BLaER1 treated with 17β-estradiol and CSF1 and Interleukin-3, amounts not matched to agents 10 nM and 100 nM (cell line): ENCODE measurements around the gene SERGEF.

ENCODE experiments used
- H3K27ac ChIP-seq, 11 experiments: shearing (Covaris generic); formaldehyde crosslinking; 2 replicates each; pipeline ENCODE4 v1.8.1; 2022
- H3K27me3 ChIP-seq, 11 experiments: shearing (Covaris generic); formaldehyde crosslinking; 2 replicates each; pipeline ENCODE4 v1.8.1; 2022
- H3K36me3 ChIP-seq, 11 experiments: shearing (Covaris generic); formaldehyde crosslinking; 2 replicates each; pipeline ENCODE4 v1.8.1; 2022
- H3K4me1 ChIP-seq, 10 experiments: shearing (Covaris generic); formaldehyde crosslinking; 2 replicates each; pipeline ENCODE4 v1.8.1; 2022
- H3K4me2 ChIP-seq, 11 experiments: shearing (Covaris generic); formaldehyde crosslinking; 2 replicates each; pipeline ENCODE4 v1.8.1; 2022
- H3K4me3 ChIP-seq, 10 experiments: shearing (Covaris generic); formaldehyde crosslinking; 2 replicates each; pipeline ENCODE4 v1.8.1; 2022
- H3K9ac ChIP-seq, 11 experiments: shearing (Covaris generic); formaldehyde crosslinking; 2 replicates each; pipeline ENCODE4 v1.8.1; 2022
- H3K9me3 ChIP-seq, 11 experiments: shearing (Covaris generic); formaldehyde crosslinking; replicated peaks in 1 of 11; 2 replicates each; pipeline ENCODE4 v1.8.1; 2022
- H4K20me1 ChIP-seq, 11 experiments: shearing (Covaris generic); formaldehyde crosslinking; 2 replicates each; pipeline ENCODE4 v1.8.1; 2022
- Cebpa-rat ChIP-seq, 11 experiments: shearing (Covaris generic); IDR thresholded peaks; 2 replicates each; pipeline ENCODE4 v1.8.1; 2022

Gene SERGEF

DNA sequence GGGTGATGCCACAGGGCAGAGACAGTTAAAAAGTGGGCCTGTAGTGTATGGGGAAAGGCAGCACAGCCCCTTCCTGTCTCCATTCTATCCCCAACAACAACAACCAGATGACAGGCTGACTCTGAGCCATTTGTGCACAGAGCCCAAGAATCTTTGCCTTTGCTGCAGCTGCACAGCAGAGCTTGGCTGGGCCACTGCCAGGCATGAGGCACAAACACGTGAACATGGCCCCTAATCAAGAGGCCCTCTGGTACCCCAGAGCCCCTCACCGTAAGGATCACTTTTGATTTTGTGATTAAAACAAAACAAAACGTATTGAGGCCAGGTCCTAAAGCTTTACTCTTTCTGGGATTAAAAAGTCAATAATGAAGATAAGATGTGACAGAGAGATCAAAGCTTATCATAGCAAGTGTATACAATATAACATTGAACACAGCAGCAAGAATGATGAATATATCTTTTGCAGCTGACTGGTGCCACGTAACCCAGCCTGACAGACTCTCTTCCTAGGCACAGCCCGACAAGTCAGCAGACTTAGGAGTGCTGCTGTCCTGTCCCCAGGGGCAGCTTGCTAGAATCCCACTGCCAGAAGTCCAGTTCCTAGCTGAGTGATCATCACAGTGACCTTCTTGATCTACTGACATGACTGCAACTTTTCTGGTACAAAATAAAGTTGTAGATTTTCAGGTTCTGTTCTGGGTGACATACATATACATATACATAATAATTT lies 117.8 kb downstream of the SERGEF start:
- no peak overlapping the region for H3K27ac ChIP-seq
- no peaks in the 10 kb centered on the region for H3K4me1 ChIP-seq
- H3K4me2 ChIP-seq, result no peak overlapping the region
- no peak overlapping the region for H3K4me3 ChIP-seq
- no peaks in the 10 kb centered on the region for H3K27me3 ChIP-seq
- peaks cover 0 to 21% (median 14%) of the 10 kb centered on the region in 11 experiments; a peak in 8 of 22 replicates for H3K36me3 ChIP-seq
- no peak overlapping the region for H3K9ac ChIP-seq
- H4K20me1 ChIP-seq, result no peaks in the 10 kb centered on the region
- TF ChIP-seq Cebpa-rat (IDR thresholded peaks at IDR 0.05), result no peak
- H3K9me3 ChIP-seq, result no peaks in the 10 kb centered on the region

DNA sequence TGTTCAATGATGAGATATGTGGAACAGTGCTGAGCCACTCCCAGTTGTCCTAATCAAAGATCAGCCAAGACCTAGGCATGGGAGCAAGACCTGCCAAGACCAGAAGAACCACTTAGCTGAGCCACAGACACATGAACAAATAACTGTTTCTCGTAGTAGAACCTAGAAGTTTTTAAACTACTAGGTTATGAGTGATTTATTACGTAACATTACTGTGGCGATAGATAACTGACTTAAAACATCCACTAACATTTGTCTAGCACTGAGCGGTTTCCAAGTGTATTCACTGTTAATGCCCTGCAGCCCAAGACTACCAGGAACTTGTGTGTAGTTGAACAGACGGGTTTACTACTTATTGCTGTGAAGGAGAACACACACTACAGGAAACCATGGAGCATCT lies 120.4 kb downstream of the SERGEF start:
- Histone ChIP-seq H3K27me3 (no peaks in the 10 kb centered on the region), H3K4me2 (no peak overlapping the region), H3K9ac (no peak overlapping the region), H3K4me3 (no peak overlapping the region), H3K9me3 (no peaks in the 10 kb centered on the region), H4K20me1 (no peaks in the 10 kb centered on the region), H3K36me3 (peaks cover 0 to 21% (median 12%) of the 10 kb centered on the region in 11 experiments; a peak in 8 of 22 replicates), H3K4me1 (no peaks in the 10 kb centered on the region), H3K27ac (no peak overlapping the region)
- peak in 5 of 11 experiments; percentile 27 to 80 (median 55); a peak in 7 of 22 replicates for TF ChIP-seq Cebpa-rat (IDR thresholded peaks at IDR 0.05)

DNA sequence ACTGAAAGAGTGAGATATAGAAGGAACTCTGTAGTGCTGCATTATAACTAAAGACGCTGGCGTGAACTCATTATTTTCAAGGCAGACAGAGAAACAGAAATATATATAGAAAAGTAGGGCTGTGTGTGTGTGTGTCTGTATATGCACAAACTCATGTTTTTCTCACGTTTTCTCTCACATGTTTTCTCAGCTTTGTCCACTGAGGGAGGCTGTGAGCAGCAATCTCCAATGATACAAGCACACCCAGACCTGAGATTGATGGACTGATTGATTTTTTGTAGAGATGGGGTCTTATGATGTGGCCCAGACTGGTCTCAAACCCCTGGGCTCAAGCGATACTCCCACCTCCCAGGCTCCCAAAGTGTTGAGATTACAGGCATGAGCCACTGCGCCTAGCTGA lies 122.5 kb downstream of the SERGEF start:
- H4K20me1 ChIP-seq, result no peaks in the 10 kb centered on the region
- H3K27me3 ChIP-seq, result no peaks in the 10 kb centered on the region
- TF ChIP-seq Cebpa-rat (IDR thresholded peaks at IDR 0.05), result no peak

DNA sequence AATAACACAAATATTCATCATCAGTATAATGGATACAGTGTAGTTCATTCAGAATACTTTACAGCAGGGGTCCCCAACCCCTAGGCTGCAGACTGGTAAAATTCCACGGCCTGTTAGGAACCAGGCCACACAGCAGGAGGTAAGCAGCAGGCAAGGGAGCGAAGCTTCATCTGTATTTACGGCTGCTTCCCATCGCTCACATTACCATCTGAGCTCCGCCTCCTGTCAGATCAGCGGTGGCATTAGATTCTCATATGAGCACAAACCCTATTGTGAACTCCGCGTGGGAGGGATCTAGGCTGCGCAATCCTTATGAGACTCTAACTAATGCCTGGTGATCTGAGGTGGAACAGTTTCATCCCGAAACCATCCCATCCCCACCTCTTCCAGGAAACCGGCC lies 125.1 kb downstream of the SERGEF start:
- no peak overlapping the region for H3K4me3 ChIP-seq
- H3K27ac ChIP-seq, result no peak overlapping the region
- H3K9me3 ChIP-seq, result no peaks in the 10 kb centered on the region
- H3K9ac ChIP-seq, result no peak overlapping the region
- no peak for TF ChIP-seq Cebpa-rat (IDR thresholded peaks at IDR 0.05)
- H3K27me3 ChIP-seq, result no peaks in the 10 kb centered on the region
- no peaks in the 10 kb centered on the region for H3K4me1 ChIP-seq
- no peak overlapping the region for H3K4me2 ChIP-seq
- peaks cover 0 to 8% (median 0%) of the 10 kb centered on the region in 11 experiments; a peak in 1 of 22 replicates for H4K20me1 ChIP-seq
- H3K36me3 ChIP-seq, result peaks cover 0 to 19% (median 8%) of the 10 kb centered on the region in 11 experiments; a peak in 9 of 22 replicates

More for the DNA sequence above, 122.5 kb downstream of the SERGEF start:
- Histone ChIP-seq H3K4me1 (no peaks in the 10 kb centered on the region), H3K4me2 (no peak overlapping the region), H3K36me3 (peaks cover 0 to 23% (median 12%) of the 10 kb centered on the region in 11 experiments; a peak in 9 of 22 replicates), H3K9ac (no peak overlapping the region), H3K27ac (no peak overlapping the region), H3K4me3 (no peak overlapping the region), H3K9me3 (no peaks in the 10 kb centered on the region)

DNA sequence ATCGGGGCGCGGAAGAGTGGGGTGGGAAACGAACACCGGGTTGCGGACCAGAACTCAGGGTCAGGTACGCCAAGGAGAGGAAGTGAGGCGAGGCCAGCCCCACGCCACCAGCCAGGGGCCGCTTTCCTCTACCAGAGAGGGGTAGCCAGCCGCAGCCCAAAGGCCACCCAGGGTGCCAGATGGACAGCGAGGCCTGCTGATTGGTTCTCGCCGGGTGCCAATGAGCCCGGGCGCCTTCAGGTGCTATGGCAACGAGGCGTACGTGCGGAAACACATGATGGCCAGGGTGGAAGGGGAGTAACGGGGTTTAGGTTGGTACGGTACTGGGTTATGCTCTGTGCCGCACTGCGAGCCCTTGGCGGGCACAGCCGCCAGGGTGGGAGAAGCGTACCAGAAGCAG lies 128.9 kb downstream of the SERGEF start:
- no peak overlapping the region for H3K9ac ChIP-seq
- no peaks in the 10 kb centered on the region for H3K27me3 ChIP-seq
- H3K36me3 ChIP-seq, result peaks cover 0 to 11% (median 0%) of the 10 kb centered on the region in 11 experiments; a peak in 4 of 22 replicates
- H3K4me1 ChIP-seq, result peaks cover 0 to 4% (median 0%) of the 10 kb centered on the region in 10 experiments; a peak in 3 of 20 replicates
- no peak for TF ChIP-seq Cebpa-rat (IDR thresholded peaks at IDR 0.05)
- no peak overlapping the region for H3K4me2 ChIP-seq
- no peak overlapping the region for H3K4me3 ChIP-seq
- H4K20me1 ChIP-seq, result peaks cover 0 to 8% (median 0%) of the 10 kb centered on the region in 11 experiments; a peak in 2 of 22 replicates
- H3K27ac ChIP-seq, result no peak overlapping the region
- no peaks in the 10 kb centered on the region for H3K9me3 ChIP-seq

DNA sequence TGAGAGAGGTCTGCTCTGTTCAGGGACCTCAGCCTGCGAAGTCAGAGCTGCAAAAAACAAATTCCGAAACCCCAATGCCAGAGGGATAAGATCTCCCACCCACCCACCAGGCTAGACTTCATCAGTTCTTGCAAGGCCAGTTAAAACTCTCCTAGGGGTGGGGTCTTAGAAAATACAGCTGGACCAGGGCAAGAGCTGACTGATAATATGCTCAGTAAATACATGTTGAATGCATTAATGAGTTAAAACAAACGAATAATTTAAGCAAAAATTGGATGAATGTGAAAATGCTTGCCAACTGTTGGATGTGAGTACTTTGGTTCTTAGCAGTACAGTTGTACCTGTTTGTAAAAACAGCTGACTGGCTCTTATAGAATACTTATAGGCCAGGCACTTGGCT lies 129.8 kb downstream of the SERGEF start:
- Histone ChIP-seq H3K27me3 (no peaks in the 10 kb centered on the region), H3K9ac (no peak overlapping the region), H3K4me1 (peaks cover 0 to 13% (median under 1%) of the 10 kb centered on the region in 10 experiments; a peak in 11 of 20 replicates), H4K20me1 (peaks cover 0 to 8% (median 0%) of the 10 kb centered on the region in 11 experiments; a peak in 2 of 22 replicates), H3K4me2 (no peak overlapping the region), H3K27ac (no peak overlapping the region), H3K4me3 (no peak overlapping the region), H3K9me3 (no peaks in the 10 kb centered on the region), H3K36me3 (peaks cover 0 to 11% (median 0%) of the 10 kb centered on the region in 11 experiments; a peak in 4 of 22 replicates)
- no peak for TF ChIP-seq Cebpa-rat (IDR thresholded peaks at IDR 0.05)

DNA sequence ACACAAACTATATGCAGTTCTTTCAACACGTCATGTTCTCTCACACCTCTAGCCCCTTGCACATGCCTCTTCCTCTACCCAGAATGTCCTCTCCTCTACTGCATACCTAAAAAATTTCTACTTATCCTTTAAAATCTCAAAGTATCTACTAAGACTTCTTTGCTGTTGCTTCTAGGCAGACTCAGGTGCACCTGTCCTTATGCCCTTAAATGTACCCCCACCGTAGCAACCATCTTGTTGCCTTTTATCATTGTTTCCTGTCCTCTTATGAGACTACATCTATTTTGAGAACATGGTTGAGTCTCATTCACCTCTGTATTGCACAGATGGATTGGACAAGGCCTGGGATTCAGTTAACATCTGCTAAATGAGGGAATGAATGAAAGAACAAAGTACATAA lies 134.1 kb downstream of the SERGEF start:
- no peak overlapping the region for H3K9ac ChIP-seq

DNA sequence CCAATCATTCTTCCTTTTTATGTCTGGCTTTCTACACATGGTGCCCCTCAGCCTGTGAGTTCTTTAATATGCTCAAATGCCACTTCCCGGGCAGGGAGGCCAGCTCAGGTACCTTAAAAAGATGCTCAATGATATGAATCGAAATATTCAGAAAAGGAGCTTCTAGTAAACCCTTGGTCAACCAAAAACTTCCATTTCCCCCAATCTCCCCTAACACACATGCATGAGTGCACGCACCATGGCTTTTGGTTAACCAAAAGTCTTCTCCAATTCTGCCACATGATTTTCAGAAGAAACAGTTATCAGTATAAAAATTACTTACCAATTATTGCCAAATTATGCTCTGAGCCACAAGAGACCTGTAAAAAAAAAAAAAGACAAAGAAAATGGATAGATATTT lies 135.0 kb downstream of the SERGEF start:
- Histone ChIP-seq H3K4me1 (peaks cover 0 to 21% (median 7%) of the 10 kb centered on the region in 10 experiments; a peak in 13 of 20 replicates), H3K36me3 (peaks cover 8 to 22% (median 15%) of the 10 kb centered on the region in 11 experiments; a peak in 18 of 22 replicates), H3K4me2 (peak overlapping the region in 8 of 11 experiments; percentile 22 to 45 (median 34); a peak in 12 of 22 replicates), H3K27ac (no peak overlapping the region), H4K20me1 (no peaks in the 10 kb centered on the region; a peak in 2 of 22 replicates), H3K9ac (no peak overlapping the region), H3K27me3 (no peaks in the 10 kb centered on the region), H3K9me3 (no peaks in the 10 kb centered on the region), H3K4me3 (no peak overlapping the region)
- TF ChIP-seq Cebpa-rat (IDR thresholded peaks at IDR 0.05), result no peak

More for the DNA sequence above, 134.1 kb downstream of the SERGEF start:
- no peaks in the 10 kb centered on the region for H3K27me3 ChIP-seq
- H3K4me3 ChIP-seq, result no peak overlapping the region
- TF ChIP-seq Cebpa-rat (IDR thresholded peaks at IDR 0.05), result no peak
- H3K4me1 ChIP-seq, result peaks cover 0 to 21% (median 7%) of the 10 kb centered on the region in 10 experiments; a peak in 13 of 20 replicates
- peak overlapping the region in 2 of 11 experiments; percentile 24 to 45; a peak in 3 of 22 replicates for H3K4me2 ChIP-seq
- H3K9me3 ChIP-seq, result no peaks in the 10 kb centered on the region
- peaks cover 4 to 15% (median 9%) of the 10 kb centered on the region in 11 experiments; a peak in 18 of 22 replicates for H3K36me3 ChIP-seq
- H4K20me1 ChIP-seq, result peaks cover 0 to under 1% (median 0%) of the 10 kb centered on the region in 11 experiments; a peak in 2 of 22 replicates
- H3K27ac ChIP-seq, result no peak overlapping the region

DNA sequence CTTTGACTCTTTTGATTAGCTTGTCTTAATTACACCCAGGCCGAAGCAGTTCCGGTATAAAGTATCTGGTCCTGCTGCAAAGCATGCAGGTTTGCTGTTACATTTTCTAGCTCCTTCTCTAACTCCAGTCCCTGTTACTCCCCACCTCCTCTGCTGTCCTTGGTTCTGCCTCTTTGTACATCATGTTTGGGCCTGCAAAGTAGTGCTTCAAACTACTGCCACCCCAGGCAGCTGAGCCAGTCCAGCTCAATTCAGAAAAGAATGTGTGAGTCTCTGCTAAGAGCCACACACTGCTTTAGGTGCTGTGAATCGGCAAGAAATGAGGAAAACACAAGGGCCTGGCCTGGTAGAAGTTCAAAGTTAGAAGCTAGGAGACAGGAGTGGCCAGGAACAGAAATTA lies 136.0 kb downstream of the SERGEF start:
- peaks cover 0 to 21% (median 7%) of the 10 kb centered on the region in 10 experiments; a peak in 13 of 20 replicates for H3K4me1 ChIP-seq
- H3K4me2 ChIP-seq, result no peak overlapping the region
- H4K20me1 ChIP-seq, result no peaks in the 10 kb centered on the region; a peak in 2 of 22 replicates
- no peaks in the 10 kb centered on the region for H3K27me3 ChIP-seq
- no peaks in the 10 kb centered on the region for H3K9me3 ChIP-seq
- TF ChIP-seq Cebpa-rat (IDR thresholded peaks at IDR 0.05), result no peak
- H3K9ac ChIP-seq, result no peak overlapping the region
- peaks cover 8 to 26% (median 15%) of the 10 kb centered on the region in 11 experiments; a peak in 18 of 22 replicates for H3K36me3 ChIP-seq
- no peak overlapping the region for H3K4me3 ChIP-seq
- no peak overlapping the region for H3K27ac ChIP-seq
